SJSA1 (cell line): ENCODE data around the gene OR4N2. TPM values are rescaled to one million over a fixed set of nuclear protein-coding genes. Genes with fewer than 3 reads are reported as not detected.
"Not testable (repeated sequence)": the region's sequence is repeated elsewhere in the genome, so short reads cannot be mapped to it uniquely, and the experiment has no call there.

Experiments
- DNase-seq, 2 experiments: peaks; one replicate each; pipeline ENCODE4 v3.0.0-alpha.2; 2015 to 2020; ENCODE audit warnings: low spot score in 2 of 2, low read depth in 1 of 2
- H3K27ac ChIP-seq: fragments of 250-450 bp; sonication (Bioruptor Pico); 2 replicates; pipeline ENCODE4 v1.5.1; 2020; ENCODE audit warnings: mild to moderate bottlenecking, moderate library complexity
- H3K27me3 ChIP-seq: fragments of 250-450 bp; sonication (Bioruptor Pico); replicated peaks from 2 replicates; pipeline ENCODE4 v1.5.1; 2020; ENCODE audit warnings: mild to moderate bottlenecking, moderate library complexity
- H3K36me3 ChIP-seq: fragments of 250-450 bp; sonication (Bioruptor Pico); 2 replicates; pipeline ENCODE4 v1.5.1; 2020; ENCODE audit warnings: mild to moderate bottlenecking
- H3K4me1 ChIP-seq: fragments of 250-450 bp; sonication (Bioruptor Pico); replicated peaks from 2 replicates; pipeline ENCODE4 v1.6.1; 2021; ENCODE audit warnings: mild to moderate bottlenecking
- H3K4me3 ChIP-seq: fragments of 250-450 bp; sonication (Bioruptor Pico); 2 replicates; pipeline ENCODE4 v1.5.1; 2020; ENCODE audit warnings: mild to moderate bottlenecking
- H3K9me3 ChIP-seq: fragments of 250-450 bp; sonication (Bioruptor Pico); replicated peaks from 2 replicates; pipeline ENCODE4 v1.5.1; 2020; ENCODE audit warnings: mild to moderate bottlenecking
- total RNA-seq: library from RNA; depleted of rRNA; stranded (reverse); fragments of >200 nt; shearing (Covaris generic); gene quantifications from 2 replicates; pipeline ENCODE4 v1.2.3, GENCODE V29; 2014; rRNA removed

Gene OR4N2, protein sequence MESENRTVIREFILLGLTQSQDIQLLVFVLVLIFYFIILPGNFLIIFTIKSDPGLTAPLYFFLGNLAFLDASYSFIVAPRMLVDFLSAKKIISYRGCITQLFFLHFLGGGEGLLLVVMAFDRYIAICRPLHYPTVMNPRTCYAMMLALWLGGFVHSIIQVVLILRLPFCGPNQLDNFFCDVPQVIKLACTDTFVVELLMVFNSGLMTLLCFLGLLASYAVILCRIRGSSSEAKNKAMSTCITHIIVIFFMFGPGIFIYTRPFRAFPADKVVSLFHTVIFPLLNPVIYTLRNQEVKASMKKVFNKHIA
- total RNA-seq, result not detected in 2 replicates

DNA sequence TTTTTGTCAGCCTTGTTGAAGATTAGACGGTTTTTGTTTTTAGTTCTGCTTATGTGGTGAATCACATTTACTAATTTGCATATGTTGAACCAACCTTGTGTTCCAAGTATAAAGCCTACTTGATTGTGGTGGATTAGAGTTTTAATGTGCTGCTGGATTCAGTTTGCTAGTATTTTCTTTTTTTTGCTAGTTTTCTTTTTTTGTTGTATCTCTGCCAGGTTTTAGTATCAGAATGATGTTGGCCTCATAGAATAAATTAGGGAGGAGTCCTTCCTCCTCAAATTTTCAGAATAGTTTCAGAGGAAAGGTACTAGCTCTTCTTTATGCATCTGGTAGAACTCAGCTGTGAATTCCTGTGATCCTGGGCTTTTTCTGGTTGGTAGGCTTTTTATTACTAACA, at the start of gene OR4N2:
Gene OR4N2 (plus strand): TSS at position 301 of the 400 bp plus-strand sequence. CDS start 23,679 bp downstream, outside the sequence.
- not testable (repeated sequence) for H3K36me3 ChIP-seq, DNase-seq, H3K27ac ChIP-seq, H3K27me3 ChIP-seq, H3K9me3 ChIP-seq, H3K4me3 ChIP-seq, H3K4me1 ChIP-seq

- Histone ChIP-seq H3K9me3 (no peaks in the 10 kb centered on the region), H3K27me3 (no peaks in the 10 kb centered on the region), H3K4me3 (no peak overlapping the region), H3K27ac (no peak overlapping the region), H3K36me3 (no peaks in the 10 kb centered on the region), H3K4me1 (no peaks in the 10 kb centered on the region)
- no peak for DNase-seq
Observed at GRCh38 chr14:19754172-19754571, 49.4 kb upstream of the OR4N2 start.

DNA sequence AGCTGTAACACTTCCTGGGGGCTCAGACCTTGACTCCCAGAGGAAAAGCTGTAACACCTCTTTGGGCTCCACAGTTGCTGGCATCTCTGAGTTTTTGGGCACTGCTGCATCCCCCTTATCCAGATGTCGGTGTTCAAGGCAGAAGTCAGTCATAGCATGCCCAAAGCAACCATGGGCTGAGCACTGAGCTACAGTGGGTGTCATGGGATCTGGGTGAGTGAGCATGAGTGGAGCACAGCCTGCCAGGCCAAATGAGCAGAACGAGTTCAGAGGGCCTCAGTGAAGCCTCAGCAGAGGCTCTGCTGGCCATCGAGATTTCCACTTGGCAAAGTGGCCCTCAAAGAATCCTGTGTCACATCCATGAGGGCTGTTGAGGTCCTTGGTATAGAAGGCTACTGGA, 32.1 kb upstream of the OR4N2 start:
- H3K36me3 ChIP-seq, H3K4me1 ChIP-seq, H3K27ac ChIP-seq, H3K9me3 ChIP-seq, H3K27me3 ChIP-seq, H3K4me3 ChIP-seq, DNase-seq: not testable (repeated sequence)

GRCh38 chr14:19771895-19772430, 31.6 kb upstream of the OR4N2 start:
- H3K4me3 ChIP-seq, result no peak overlapping the region
- no peak overlapping the region for H3K27ac ChIP-seq
- H3K9me3 ChIP-seq, result no peaks in the 10 kb centered on the region
- H3K4me1 ChIP-seq, result no peaks in the 10 kb centered on the region
- H3K36me3 ChIP-seq, result no peaks in the 10 kb centered on the region
- DNase-seq, result no peak
- H3K27me3 ChIP-seq, result no peaks in the 10 kb centered on the region

DNA sequence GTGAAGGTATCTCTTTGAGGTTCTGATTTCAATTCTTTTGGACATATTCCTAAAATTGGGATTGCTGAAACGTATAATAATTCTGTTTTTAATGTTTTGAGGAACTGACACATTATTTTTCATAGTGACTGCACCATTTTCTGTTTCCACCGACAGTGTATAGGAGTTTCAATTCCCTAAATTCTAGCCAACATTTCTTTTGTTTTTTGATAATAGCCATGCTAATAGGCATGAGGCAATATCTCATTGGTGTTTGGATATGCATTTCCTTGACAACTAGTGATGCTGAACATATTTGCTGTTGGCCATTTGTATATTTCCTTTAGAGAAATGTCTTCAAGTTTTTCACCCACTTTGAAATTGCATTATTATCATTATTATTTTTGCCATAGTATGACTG, 31.1 kb upstream of the OR4N2 start:
- H3K27me3 ChIP-seq, H3K4me1 ChIP-seq, H3K27ac ChIP-seq, H3K9me3 ChIP-seq, DNase-seq, H3K36me3 ChIP-seq, H3K4me3 ChIP-seq: not testable (repeated sequence)

DNA sequence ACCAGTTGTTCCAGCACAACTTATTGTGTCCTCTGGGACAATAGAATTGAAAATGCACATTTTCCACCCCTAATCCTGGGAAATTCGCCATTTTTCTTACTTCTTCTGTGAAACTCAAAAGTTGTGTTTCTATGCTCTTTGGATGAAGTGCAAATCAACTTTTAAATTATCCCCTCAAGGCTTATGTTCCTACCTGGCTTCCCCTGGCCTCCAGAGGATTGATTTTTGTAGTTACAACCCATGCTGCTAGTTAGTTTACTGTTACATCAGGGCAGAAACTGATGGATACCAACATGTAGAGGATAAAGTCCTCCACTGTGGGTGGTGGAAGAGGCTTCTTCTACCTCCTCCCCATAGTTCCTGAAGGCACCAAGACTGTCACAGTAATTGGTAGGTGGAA, 30.4 kb upstream of the OR4N2 start, which contains the start of gene OR4M1:
Gene OR4M1 (plus strand): TSS at position 301 of the 400 bp plus-strand sequence. CDS start 6,819 bp downstream, outside the sequence.
- DNase-seq, H3K4me3 ChIP-seq, H3K36me3 ChIP-seq: not testable (repeated sequence)

GRCh38 chr14:19775587-19775986, 28.0 kb upstream of the OR4N2 start:
- DNase-seq, result no peak
- Histone ChIP-seq H3K4me3 (no peak overlapping the region), H3K27me3 (no peaks in the 10 kb centered on the region), H3K27ac (no peak overlapping the region), H3K36me3 (no peaks in the 10 kb centered on the region), H3K9me3 (no peaks in the 10 kb centered on the region), H3K4me1 (no peaks in the 10 kb centered on the region)

More for the DNA sequence above, 30.4 kb upstream of the OR4N2 start, which contains the start of gene OR4M1:
- H3K4me1 ChIP-seq, H3K27ac ChIP-seq, H3K9me3 ChIP-seq, H3K27me3 ChIP-seq: not testable (repeated sequence)

DNA sequence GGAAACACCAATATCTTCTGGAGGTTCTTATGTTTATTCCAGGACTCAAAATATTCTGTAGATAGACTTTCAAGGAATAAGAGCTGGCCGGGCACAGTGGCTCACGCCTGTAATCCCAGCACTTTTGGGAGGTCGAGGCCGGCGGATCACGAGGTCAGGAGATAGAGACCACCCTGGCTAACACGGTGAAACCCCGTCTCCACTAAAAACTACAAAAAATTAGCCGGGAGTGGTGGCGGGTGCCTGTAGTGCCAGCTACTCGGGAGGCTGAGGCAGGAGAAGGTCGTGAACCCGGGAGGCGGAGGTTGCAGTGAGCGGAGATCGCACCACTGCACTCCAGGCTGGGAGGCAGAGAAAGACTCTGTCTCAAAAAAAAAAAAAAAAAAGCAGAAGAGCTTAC, 17.7 kb upstream of the OR4N2 start:
- H3K9me3 ChIP-seq, H3K4me3 ChIP-seq, DNase-seq, H3K4me1 ChIP-seq, H3K27me3 ChIP-seq, H3K36me3 ChIP-seq, H3K27ac ChIP-seq: not testable (repeated sequence)

DNA sequence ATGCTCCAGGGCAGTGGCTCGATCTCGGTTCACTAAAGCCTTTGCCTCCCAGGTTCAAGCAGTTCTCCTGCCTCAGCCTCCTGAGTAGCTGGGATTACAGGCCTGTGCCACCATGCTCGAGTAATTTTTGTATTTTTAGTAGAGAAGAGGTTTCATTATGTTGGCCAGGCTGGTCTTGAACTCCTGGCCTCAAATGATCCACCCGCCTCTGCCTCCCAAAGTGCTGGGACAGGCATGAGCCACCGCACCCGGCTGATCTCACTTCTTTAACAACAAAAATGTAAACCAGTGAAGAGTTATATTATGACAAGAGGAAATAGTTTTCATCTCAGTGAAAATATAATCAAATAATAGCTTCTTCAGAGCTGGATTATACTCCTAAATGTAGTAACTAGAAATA, 16.3 kb upstream of the OR4N2 start:
- not testable (repeated sequence) for H3K36me3 ChIP-seq, H3K27ac ChIP-seq, DNase-seq, H3K4me1 ChIP-seq, H3K4me3 ChIP-seq, H3K9me3 ChIP-seq, H3K27me3 ChIP-seq

GRCh38 chr14:19788150-19788549, 15.4 kb upstream of the OR4N2 start:
- H3K4me1 ChIP-seq, H3K9me3 ChIP-seq, H3K27ac ChIP-seq, DNase-seq, H3K4me3 ChIP-seq, H3K36me3 ChIP-seq, H3K27me3 ChIP-seq: not testable (repeated sequence)

- H3K4me1 ChIP-seq, H3K4me3 ChIP-seq, H3K27me3 ChIP-seq, H3K9me3 ChIP-seq, H3K36me3 ChIP-seq, H3K27ac ChIP-seq, DNase-seq: not testable (repeated sequence)
Observed at GRCh38 chr14:19796520-19797108, 7.0 kb upstream of the OR4N2 start.

- H3K4me3 ChIP-seq, result no peak overlapping the region
- no peaks in the 10 kb centered on the region for H3K27me3 ChIP-seq
- H3K27ac ChIP-seq, result no peak overlapping the region
- no peaks in the 10 kb centered on the region for H3K36me3 ChIP-seq
- no peaks in the 10 kb centered on the region for H3K9me3 ChIP-seq
- no peak for DNase-seq
- no peaks in the 10 kb centered on the region for H3K4me1 ChIP-seq
Observed at GRCh38 chr14:19799880-19800279, 3.7 kb upstream of the OR4N2 start.

DNA sequence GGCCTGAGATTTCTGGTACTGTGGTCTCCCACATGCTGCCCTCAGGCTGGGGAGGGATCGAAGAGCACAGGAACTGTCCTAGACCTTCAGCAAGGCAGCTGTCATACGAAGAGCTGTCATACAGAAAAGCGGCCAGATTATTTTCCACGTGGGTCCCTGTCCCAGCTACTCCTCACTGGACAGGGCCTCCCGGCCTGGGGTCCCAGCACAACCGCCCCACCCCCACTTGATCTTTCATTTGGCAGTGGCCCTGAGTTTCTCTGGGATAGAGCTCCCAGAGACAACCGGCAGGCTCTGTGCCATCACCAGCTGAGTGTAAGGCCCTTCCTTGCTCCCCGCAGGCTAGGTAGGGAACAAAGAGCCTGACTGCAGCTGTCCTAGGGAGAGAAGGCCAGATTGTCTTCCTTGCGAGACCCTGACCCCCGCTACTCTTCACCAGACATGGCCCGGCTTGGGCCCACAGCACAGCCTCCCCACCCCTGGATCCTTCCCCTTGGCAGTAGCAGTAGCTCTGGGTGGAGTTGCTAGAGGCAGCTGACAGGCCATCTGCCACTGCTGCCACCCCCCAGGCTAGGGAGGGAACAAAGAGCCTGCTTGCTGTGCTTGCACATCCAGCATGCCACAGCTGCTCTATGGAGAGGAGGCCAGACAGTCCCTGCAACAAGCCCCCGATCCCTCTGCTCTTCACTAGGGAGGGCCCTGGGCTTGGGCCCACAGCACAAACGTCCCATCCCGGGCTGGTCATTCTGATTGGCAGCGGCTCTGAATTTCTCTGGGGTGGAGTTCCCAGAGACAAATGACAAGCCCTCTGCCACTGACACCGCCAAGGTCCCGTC, 3.1 kb upstream of the OR4N2 start:
- no peaks in the 10 kb centered on the region for H3K9me3 ChIP-seq
- DNase-seq, result no peak
- H3K27me3 ChIP-seq, result no peaks in the 10 kb centered on the region
- no peak overlapping the region for H3K4me3 ChIP-seq
- no peaks in the 10 kb centered on the region for H3K36me3 ChIP-seq
- no peaks in the 10 kb centered on the region for H3K4me1 ChIP-seq
- H3K27ac ChIP-seq, result no peak overlapping the region

DNA sequence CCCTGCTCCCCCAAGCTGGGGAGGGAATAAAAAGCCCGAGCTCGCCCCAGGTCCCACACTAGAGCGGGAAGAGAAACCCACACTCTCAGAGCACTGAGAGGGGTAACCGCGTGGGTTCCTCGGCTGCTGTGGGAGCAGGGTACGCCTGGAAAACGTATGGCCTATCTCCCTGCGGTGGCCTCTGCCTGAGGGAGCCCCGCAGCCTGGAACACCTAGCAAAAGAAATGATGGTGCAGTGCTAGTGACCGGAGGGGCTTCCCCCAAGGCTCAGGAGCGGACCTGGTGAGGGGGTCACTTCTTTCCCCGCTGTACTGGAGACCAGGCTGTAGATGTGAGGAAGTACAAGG, 2.5 kb upstream of the OR4N2 start:
- Histone ChIP-seq H3K36me3 (no peaks in the 10 kb centered on the region), H3K27ac (no peak overlapping the region), H3K9me3 (no peaks in the 10 kb centered on the region), H3K4me1 (no peaks in the 10 kb centered on the region), H3K4me3 (no peak overlapping the region), H3K27me3 (no peaks in the 10 kb centered on the region)
- DNase-seq, result no peak
